Activated B cell treated with CpG ODN at 0.5 μM for 24 hours (primary cell): Measurements from ENCODE around the gene COL23A1. TPM values are rescaled to one million over a fixed set of nuclear protein-coding genes. Genes with fewer than 3 reads are reported as not detected.

Experiments
- ATAC-seq: fragments of 200-7000 bp; cut with Tn5 transposase; one replicate; pipeline ENCODE4 v1.10.0; 2021; ENCODE audit warnings: low read depth, mild to moderate bottlenecking, moderate library complexity
- CTCF ChIA-PET: fragments of 350-600 bp; sonication (Branson Sonifier 250); formaldehyde crosslinking; loops from one replicate; lab custom pipeline; 2021; ENCODE audit warnings: antibody characterized with exemption; lab: Charles Lee
- POLR2A ChIA-PET: fragments of 350-600 bp; sonication (Branson Sonifier 250); formaldehyde crosslinking; loops from one replicate; lab custom pipeline; 2021; ENCODE audit warnings: antibody characterized with exemption; lab: Charles Lee
- DNase-seq: peaks from one replicate; pipeline ENCODE4 v3.0.0; 2022
- H3K27ac Mint-ChIP-seq: one replicate; pipeline ENCODE4 v1.8.0; 2020; ENCODE audit warnings: mixed read lengths
- H3K27me3 Mint-ChIP-seq: one replicate; pipeline ENCODE4 v1.8.0; 2021; ENCODE audit warnings: mixed read lengths
- H3K36me3 Mint-ChIP-seq: one replicate; pipeline ENCODE4 v1.8.0; 2021; ENCODE audit warnings: low read depth, mixed read lengths
- H3K4me1 Mint-ChIP-seq: one replicate; pipeline ENCODE4 v1.8.0; 2021; ENCODE audit warnings: mixed read lengths
- H3K4me3 Mint-ChIP-seq: one replicate; pipeline ENCODE4 v1.8.0; 2020; ENCODE audit warnings: mild to moderate bottlenecking, mixed read lengths
- H3K9me3 Mint-ChIP-seq: one replicate; pipeline ENCODE4 v1.8.0; 2020; ENCODE audit warnings: mixed read lengths
- CTCF ChIP-seq: fragments of 200-600 bp; IDR thresholded peaks from one replicate; pipeline ENCODE4 v1.8.0; 2022; ENCODE audit warnings: antibody characterized with exemption, mild to moderate bottlenecking
- intact Hi-C: fragments of 100-400 bp; cut with micrococcal nuclease; formaldehyde crosslinking; loops from one replicate; pipeline ENCODE4 v1.15.1; 2024
- total RNA-seq: library from RNA; stranded (reverse); gene quantifications from 2 replicates; pipeline ENCODE4 v1.2.3, GENCODE V29; 2022

Gene COL23A1
- total RNA-seq, 1 donor from 2014 or later = not detected

GRCh38 chr5:178551468-178551867 lies 38.7 kb downstream of the COL23A1 start:
- no peak overlapping the region for H3K4me3 Mint-ChIP-seq
- no peaks in the 10 kb centered on the region for H3K9me3 Mint-ChIP-seq
- peaks cover 11% of the 10 kb centered on the region for H3K27me3 Mint-ChIP-seq
- POLR2A ChIA-PET = interaction anchor here (1.7 kb wide), 1 partner anchor 317 kb away, joined by 5 read pairs; no protein-coding TSS in a partner anchor
- CTCF ChIA-PET = interaction anchor here (1.9 to 3.9 kb wide), 2 partner anchors 272 to 317 kb away, joined by 6 to 18 read pairs; no protein-coding TSS in a partner anchor
- H3K36me3 Mint-ChIP-seq = no peaks in the 10 kb centered on the region
- H3K27ac Mint-ChIP-seq = no peak overlapping the region
- ATAC-seq (no peak), DNase-seq (no peak)
- no peaks in the 10 kb centered on the region for H3K4me1 Mint-ChIP-seq
- intact Hi-C loops = no loop called here
- TF ChIP-seq CTCF = no peak

- H3K27ac Mint-ChIP-seq = no peak overlapping the region
- no peak overlapping the region for H3K4me3 Mint-ChIP-seq
- peaks cover 11% of the 10 kb centered on the region for H3K27me3 Mint-ChIP-seq
- no peak for ATAC-seq
- TF ChIP-seq CTCF = no peak
- ChIA-PET POLR2A (interaction anchor here (1.7 kb wide), 1 partner anchor 316 kb away, joined by 5 read pairs; no protein-coding TSS in a partner anchor), CTCF (interaction anchor here (3.9 kb wide), 1 partner anchor 316 kb away, joined by 18 read pairs; no protein-coding TSS in a partner anchor)
- H3K9me3 Mint-ChIP-seq = no peaks in the 10 kb centered on the region
- intact Hi-C loops = no loop called here
- no peak for DNase-seq
- H3K4me1 Mint-ChIP-seq = no peaks in the 10 kb centered on the region
- no peaks in the 10 kb centered on the region for H3K36me3 Mint-ChIP-seq
These were observed 39.1 kb downstream of the COL23A1 start for GRCh38 chr5:178551059-178551458.

DNA sequence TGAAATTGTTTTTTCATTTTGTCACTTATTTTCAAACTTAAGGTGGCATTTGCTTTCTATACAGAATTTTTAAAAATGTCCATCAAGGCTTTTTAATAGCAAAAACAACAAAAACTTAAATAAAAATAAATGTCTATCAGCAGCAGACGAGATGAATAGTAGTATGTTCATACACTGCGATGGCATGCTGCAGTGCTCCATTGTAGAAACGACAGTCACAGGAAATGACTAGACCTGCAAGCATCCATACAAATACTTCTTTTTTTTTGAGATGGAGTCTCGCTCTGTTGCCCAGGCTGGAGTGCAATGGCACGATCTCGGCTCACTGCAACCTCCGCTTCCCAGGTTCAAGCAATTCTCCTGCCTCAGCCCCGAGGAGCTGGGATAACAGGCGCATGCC lies 41.4 kb downstream of the COL23A1 start:
- Mint-ChIP-seq H3K4me1 (no peaks in the 10 kb centered on the region), H3K27ac (no peak overlapping the region), H3K27me3 (peaks cover 2% of the 10 kb centered on the region), H3K36me3 (no peaks in the 10 kb centered on the region), H3K9me3 (no peaks in the 10 kb centered on the region), H3K4me3 (no peak overlapping the region)
- TF ChIP-seq CTCF = no peak
- DNase-seq = no peak
- CTCF ChIA-PET = interaction anchor here (1.0 kb wide), 1 partner anchor 268 kb away, joined by 3 read pairs; no protein-coding TSS in a partner anchor
- intact Hi-C loops = no loop called here
- no peak for ATAC-seq
- POLR2A ChIA-PET = no interaction called here

- DNase-seq (no peak), ATAC-seq (no peak)
- TF ChIP-seq CTCF = no peak
- ChIA-PET POLR2A (no interaction called here), CTCF (interaction anchor here (1.0 kb wide), 1 partner anchor 268 kb away, joined by 3 read pairs; no protein-coding TSS in a partner anchor)
- no peak overlapping the region for H3K27ac Mint-ChIP-seq
- no peaks in the 10 kb centered on the region for H3K36me3 Mint-ChIP-seq
- H3K27me3 Mint-ChIP-seq = no peaks in the 10 kb centered on the region
- intact Hi-C loops = no loop called here
- H3K4me3 Mint-ChIP-seq = no peak overlapping the region
- H3K4me1 Mint-ChIP-seq = no peaks in the 10 kb centered on the region
- H3K9me3 Mint-ChIP-seq = no peaks in the 10 kb centered on the region
These were observed 42.3 kb downstream of the COL23A1 start for GRCh38 chr5:178547753-178548415.

- Mint-ChIP-seq H3K27me3 (no peaks in the 10 kb centered on the region), H3K4me1 (no peaks in the 10 kb centered on the region), H3K9me3 (no peaks in the 10 kb centered on the region), H3K36me3 (no peaks in the 10 kb centered on the region), H3K27ac (no peak overlapping the region), H3K4me3 (no peak overlapping the region)
- TF ChIP-seq CTCF = no peak
- DNase-seq (no peak), ATAC-seq (no peak)
- POLR2A ChIA-PET = no interaction called here
- intact Hi-C loops = no loop called here
- CTCF ChIA-PET = no interaction called here
These were observed 43.0 kb downstream of the COL23A1 start for GRCh38 chr5:178547052-178547666.
